Prostate gland (tissue), 2 donors: ENCODE measurements around the gene LRRC34. TPM values are rescaled to one million over a fixed set of nuclear protein-coding genes. Genes with fewer than 3 reads are reported as not detected.

Source experiments
- DNase-seq: peaks from one replicate; pipeline ENCODE4 v3.0.0-alpha.2; 2019; ENCODE audit warnings: low spot score
- H3K27ac ChIP-seq, 2 donors: fragments of 200-600 bp; sonication (generic); 2 replicates each; pipeline ENCODE4 v1.5.1; 2017 to 2019
- H3K27me3 ChIP-seq: fragments of 200-600 bp; sonication (generic); replicated peaks from 2 replicates; pipeline ENCODE4 v1.5.1; 2019; ENCODE audit not compliant: insufficient read depth
- H3K36me3 ChIP-seq, 2 donors: fragments of 200-600 bp; sonication (generic); 1 replicate in 1 of 2; 2 replicates in 1 of 2; pipeline versions ENCODE4 v1.5.1 to v1.8.1; 2017 to 2019
- H3K4me1 ChIP-seq: fragments of 200-600 bp; sonication (generic); replicated peaks from 2 replicates; pipeline ENCODE4 v1.5.1; 2019
- H3K4me3 ChIP-seq, 2 donors: fragments of 200-600 bp; sonication (generic); 2 replicates each; pipeline ENCODE4 v1.5.1; 2017 to 2019
- H3K9me3 ChIP-seq: fragments of 200-600 bp; sonication (generic); 2 replicates; pipeline ENCODE4 v1.5.1; 2017
- POLR2A ChIP-seq: fragments of 450-650 bp; IDR thresholded peaks from one replicate; pipeline ENCODE4 v1.6.1; 2016; ENCODE audit warnings: antibody characterized with exemption, mild to moderate bottlenecking
- POLR2AphosphoS5 ChIP-seq: sonication (generic); formaldehyde crosslinking; IDR thresholded peaks from one replicate; pipeline ENCODE4 v1.6.1; 2017; ENCODE audit warnings: antibody characterized with exemption
- WGBS: methylation state at CpG from one replicate; pipeline ENCODE4 v1.1.5; 2018; 5-methylcytosine and 5-hydroxymethylcytosine counted together
- intact Hi-C: fragments of 100-400 bp; cut with DNase I; formaldehyde crosslinking; loops from one replicate; pipeline ENCODE4 v1.14.2; 2022
- total RNA-seq, 2 donors: library from RNA; depleted of rRNA; stranded (reverse); fragments of >200 nt; gene quantifications; one replicate each; pipeline ENCODE4 v1.1.0, GENCODE V29; 2016
- TF ChIP-seq, protein P1 (sequence below), 4 experiments: fragments of 200-600 bp in 2 of 4; fragments of 450-650 bp in 2 of 4; sonication (generic) in 2 of 4; IDR thresholded peaks; 1 replicate in 3 of 4; 2 replicates in 1 of 4; pipeline ENCODE4 v1.5.1; 2016 to 2019; ENCODE audit warnings: antibody characterized with exemption in 4 of 4, mild to moderate bottlenecking in 2 of 4, moderate library complexity in 2 of 4

LRRC34 gene
- total RNA-seq, 2 donors from 2014 or later: 2.8 to 5.4 TPM

GRCh38 chr3:169841171-169841570, 28.5 kb upstream of the LRRC34 start:
- DNase-seq: no peak
- intact Hi-C loops: no loop called here
- Histone ChIP-seq H3K4me1 (no peaks in the 10 kb centered on the region), H3K27me3 (no peaks in the 10 kb centered on the region), H3K4me3 (no peak overlapping the region), H3K36me3 (no peaks in the 10 kb centered on the region), H3K27ac (no peak overlapping the region), H3K9me3 (no peaks in the 10 kb centered on the region)
- WGBS: 43% methylated on average over 4 of the region's 4 CpGs
- TF ChIP-seq, protein P1, sequence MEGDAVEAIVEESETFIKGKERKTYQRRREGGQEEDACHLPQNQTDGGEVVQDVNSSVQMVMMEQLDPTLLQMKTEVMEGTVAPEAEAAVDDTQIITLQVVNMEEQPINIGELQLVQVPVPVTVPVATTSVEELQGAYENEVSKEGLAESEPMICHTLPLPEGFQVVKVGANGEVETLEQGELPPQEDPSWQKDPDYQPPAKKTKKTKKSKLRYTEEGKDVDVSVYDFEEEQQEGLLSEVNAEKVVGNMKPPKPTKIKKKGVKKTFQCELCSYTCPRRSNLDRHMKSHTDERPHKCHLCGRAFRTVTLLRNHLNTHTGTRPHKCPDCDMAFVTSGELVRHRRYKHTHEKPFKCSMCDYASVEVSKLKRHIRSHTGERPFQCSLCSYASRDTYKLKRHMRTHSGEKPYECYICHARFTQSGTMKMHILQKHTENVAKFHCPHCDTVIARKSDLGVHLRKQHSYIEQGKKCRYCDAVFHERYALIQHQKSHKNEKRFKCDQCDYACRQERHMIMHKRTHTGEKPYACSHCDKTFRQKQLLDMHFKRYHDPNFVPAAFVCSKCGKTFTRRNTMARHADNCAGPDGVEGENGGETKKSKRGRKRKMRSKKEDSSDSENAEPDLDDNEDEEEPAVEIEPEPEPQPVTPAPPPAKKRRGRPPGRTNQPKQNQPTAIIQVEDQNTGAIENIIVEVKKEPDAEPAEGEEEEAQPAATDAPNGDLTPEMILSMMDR (IDR thresholded peaks at IDR 0.05): no peak
- TF ChIP-seq POLR2AphosphoS5 (no peak), POLR2A (no peak)

- no peak for DNase-seq
- no peak overlapping the region for H3K4me3 ChIP-seq
- TF ChIP-seq POLR2A (no peak), POLR2AphosphoS5 (no peak)
- TF ChIP-seq, protein P1 (IDR thresholded peaks at IDR 0.05): no peak
- no peaks in the 10 kb centered on the region for H3K36me3 ChIP-seq
- intact Hi-C loops: no loop called here
- no peak overlapping the region for H3K27ac ChIP-seq
- no peaks in the 10 kb centered on the region for H3K4me1 ChIP-seq
- H3K27me3 ChIP-seq: no peaks in the 10 kb centered on the region
- H3K9me3 ChIP-seq: no peaks in the 10 kb centered on the region
- WGBS: 92% methylated on average over 1 of the region's 1 CpG
These were observed 25.9 kb upstream of the LRRC34 start for GRCh38 chr3:169838511-169839030.

GRCh38 chr3:169836942-169837275, 24.2 kb upstream of the LRRC34 start:
- Histone ChIP-seq H3K27ac (no peak overlapping the region), H3K4me3 (no peak overlapping the region), H3K4me1 (no peaks in the 10 kb centered on the region), H3K27me3 (no peaks in the 10 kb centered on the region), H3K36me3 (no peaks in the 10 kb centered on the region), H3K9me3 (no peaks in the 10 kb centered on the region)
- TF ChIP-seq, protein P1 (IDR thresholded peaks at IDR 0.05): no peak
- TF ChIP-seq POLR2A: no peak
- no peak for TF ChIP-seq POLR2AphosphoS5
- WGBS: 45% methylated on average over 3 of the region's 3 CpGs
- intact Hi-C loops: no loop called here
- DNase-seq: no peak

DNA sequence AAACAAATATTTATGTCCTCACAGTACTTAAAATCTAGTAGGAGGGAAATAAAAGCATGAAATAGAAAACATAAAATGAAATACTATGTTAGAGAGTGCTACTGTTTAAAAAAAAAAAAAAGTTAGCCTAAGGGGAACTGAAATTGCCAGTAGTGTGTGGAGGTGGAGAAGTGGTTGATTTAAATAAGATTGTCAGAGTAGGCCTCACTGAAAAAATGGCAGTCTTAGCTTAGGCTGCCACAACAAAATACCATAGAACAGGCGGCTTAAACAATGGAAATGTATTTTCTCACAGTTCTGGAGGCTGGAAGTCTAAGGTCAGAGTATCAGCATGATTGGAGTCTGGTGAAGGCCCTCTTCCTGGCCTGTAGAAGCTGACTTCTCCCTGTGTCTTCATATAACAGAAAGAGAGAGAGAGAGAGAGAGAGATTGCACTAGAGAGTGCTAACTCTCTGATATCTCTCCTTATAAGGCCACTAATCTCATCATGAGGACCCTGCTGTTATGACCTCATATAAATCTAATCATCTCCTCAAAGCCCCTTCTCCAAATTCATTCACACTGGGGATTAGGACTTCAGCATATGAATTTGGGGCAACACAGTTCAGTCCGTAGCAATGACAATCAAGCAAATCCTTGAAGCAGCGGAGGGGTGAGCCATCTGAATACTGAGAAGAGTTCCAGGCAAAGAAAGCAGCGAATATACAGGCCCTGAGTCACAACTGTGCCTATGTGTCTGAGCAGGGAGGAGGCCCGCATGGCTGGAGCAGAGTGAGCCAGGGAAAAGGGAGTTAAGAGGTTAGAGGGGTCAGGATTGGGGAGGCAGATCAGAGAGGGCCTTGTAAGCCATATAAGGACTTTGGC, 23.6 kb upstream of the LRRC34 start:
- no peaks in the 10 kb centered on the region for H3K4me1 ChIP-seq
- DNase-seq: no peak
- intact Hi-C loops: no loop called here
- WGBS: 81% methylated on average over 5 of the region's 5 CpGs
- TF ChIP-seq, protein P1 (IDR thresholded peaks at IDR 0.05): no peak
- no peak for TF ChIP-seq POLR2AphosphoS5
- TF ChIP-seq POLR2A: no peak
- H3K27ac ChIP-seq: no peak overlapping the region
- no peak overlapping the region for H3K4me3 ChIP-seq
- no peaks in the 10 kb centered on the region for H3K36me3 ChIP-seq
- H3K9me3 ChIP-seq: no peaks in the 10 kb centered on the region
- H3K27me3 ChIP-seq: no peaks in the 10 kb centered on the region

DNA sequence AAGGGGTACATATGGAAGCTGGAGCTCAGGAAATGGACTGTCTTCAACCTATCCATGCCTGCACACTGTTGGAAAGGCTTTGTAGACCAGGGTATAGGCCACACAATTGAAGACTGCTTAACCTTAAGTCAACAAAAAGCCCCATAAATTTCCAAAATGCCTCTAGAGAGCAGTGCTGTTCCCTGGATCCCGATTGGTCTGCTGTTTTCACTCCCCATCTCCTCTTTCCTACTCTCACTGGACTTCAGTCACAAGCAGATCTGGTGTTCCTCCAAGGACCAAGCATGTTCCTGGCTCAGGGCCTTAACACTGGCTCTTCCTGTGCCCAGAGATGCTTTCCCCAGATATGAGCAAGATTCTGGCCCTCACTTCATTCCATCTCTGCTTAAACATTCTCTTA, 22.8 kb upstream of the LRRC34 start:
- H3K4me1 ChIP-seq: no peaks in the 10 kb centered on the region
- no peak overlapping the region for H3K4me3 ChIP-seq
- DNase-seq: no peak
- no peaks in the 10 kb centered on the region for H3K36me3 ChIP-seq
- H3K27me3 ChIP-seq: no peaks in the 10 kb centered on the region
- H3K9me3 ChIP-seq: no peaks in the 10 kb centered on the region
- WGBS: 16% methylated on average over 1 of the region's 1 CpG
- TF ChIP-seq POLR2A (no peak), POLR2AphosphoS5 (peak; percentile 34)
- TF ChIP-seq, protein P1 (IDR thresholded peaks at IDR 0.05): no peak
- intact Hi-C loops: no loop called here
- H3K27ac ChIP-seq: no peak overlapping the region
